Stimulated activated CD8-positive, alpha-beta memory T cell treated with anti-CD3 and anti-CD28 coated beads, Interleukin-12 subunit alpha, Interleukin-12 subunit beta, amount 100 ng/mL, for 4 hours (primary cell): ENCODE measurements around the gene SASH1.

Experiments used
- DNase-seq: peaks from one replicate; pipeline ENCODE4 v3.0.0-alpha.2; 2020; ENCODE audit warnings: low read depth

SASH1 gene

GRCh38 chr6:148593130-148593812 is 250.6 kb downstream of the SASH1 start:
- DNase-seq: no peak

- no peak for DNase-seq
These were observed 251.2 kb downstream of the SASH1 start for GRCh38 chr6:148593813-148594170.

- DNase-seq: no peak
These were observed 252.9 kb downstream of the SASH1 start for GRCh38 chr6:148595550-148595949.

GRCh38 chr6:148596891-148597455 is 254.3 kb downstream of the SASH1 start:
- DNase-seq: no peak

- DNase-seq: no peak
These were observed 256.1 kb downstream of the SASH1 start for GRCh38 chr6:148598724-148599123.

- DNase-seq: no peak
These were observed 257.4 kb downstream of the SASH1 start for GRCh38 chr6:148599967-148600426.
